SK-N-MC (cell line): ENCODE measurements around the gene DSCAM.

ENCODE experiments used
- EZH2 ChIP-seq: fragments of 200-600 bp; sonication (generic); IDR thresholded peaks from one replicate; pipeline ENCODE4 v1.6.1; 2017; ENCODE audit warnings: antibody characterized with exemption
- FOXP2 ChIP-seq: optimal IDR thresholded peaks from 2 replicates; pipeline ENCODE3; 2011; ENCODE audit warnings: mild to moderate bottlenecking, moderate library complexity; ENCODE audit not compliant: insufficient read depth; ENCODE audit errors: extremely low read length, control extremely low read depth
- POLR2AphosphoS5 ChIP-seq: IDR thresholded peaks from 2 replicates; pipeline ENCODE4 v1.6.1; 2012; ENCODE audit warnings: mild to moderate bottlenecking, low read depth, low read length, borderline replicate concordance

DNA sequence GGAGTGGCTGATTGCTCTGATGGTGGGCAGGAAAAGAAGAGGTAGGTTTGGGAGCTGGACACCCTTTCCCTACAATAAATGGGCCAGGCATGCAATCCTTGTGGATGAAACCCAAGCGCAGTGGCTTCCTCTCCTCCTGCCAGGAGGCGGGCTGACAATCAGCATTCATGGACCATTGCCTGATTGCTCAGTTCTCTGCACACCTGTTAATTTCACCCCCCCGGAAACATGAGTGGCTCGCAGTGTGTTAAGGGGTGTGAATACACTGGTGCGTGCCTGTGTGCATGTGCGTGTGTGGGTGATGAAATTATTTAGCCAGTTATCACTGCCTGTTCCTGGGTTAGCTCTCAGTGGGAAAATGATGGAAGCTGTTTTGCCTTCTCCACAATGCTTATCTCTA, 669.0 kb downstream of the DSCAM start:
- no peak for TF ChIP-seq EZH2
- no peak for TF ChIP-seq POLR2AphosphoS5
- TF ChIP-seq FOXP2, result no peak
